ENCODE data around the gene TRIM42. TPM values are rescaled to one million over a fixed set of nuclear protein-coding genes. Genes with fewer than 3 reads are reported as not detected.

TRIM42 gene
- total RNA-seq, 5 donors from 2014 or later (not counting 1 experiment from before 2014, with no cell fraction given), result not detected

GRCh38 chr3:140636406-140637138 lies 41.3 kb upstream of the TRIM42 start:
- Mint-ChIP-seq H3K36me3 (no peaks in the 10 kb centered on the region), H3K27me3 (no peaks in the 10 kb centered on the region), H3K9me3 (no peaks in the 10 kb centered on the region), H3K27ac (no peak overlapping the region), H3K4me3 (no peak overlapping the region), H3K4me1 (no peaks in the 10 kb centered on the region)
- Histone ChIP-seq H3K36me3 (ENCODE audit: control insufficient read depth in 2 of 2, extremely low read depth in 1 of 2, insufficient read depth in 1 of 2, low read length in 1 of 2) (no peaks in the 10 kb centered on the region), H3K4me1 (ENCODE audit: control insufficient read depth in 1 of 2, extremely low read depth in 1 of 2, insufficient read depth in 2 of 2, low read length in 2 of 2) (no peaks in the 10 kb centered on the region), H3K4me3 (ENCODE audit: control insufficient read depth in 1 of 2, extremely low read depth in 1 of 2, low read length in 1 of 2) (no peak overlapping the region), H3K27ac (ENCODE audit: low read length) (no peak overlapping the region), H3K27me3 (replicated peaks in 1 of 2; ENCODE audit: control insufficient read depth in 2 of 2, extremely low read depth in 1 of 2, insufficient read depth in 2 of 2, low read length in 1 of 2) (no peaks in the 10 kb centered on the region), H3K9me3 (no peaks in the 10 kb centered on the region)
- POLR2A ChIA-PET, result no interaction called here
- ATAC-seq (replicated peaks in 1 of 4) (no peak), DNase-seq (no peak)
- CTCF ChIA-PET, result no interaction called here
- WGBS (ENCODE audit: insufficient coverage), result 55% methylated on average over 2 of the region's 6 CpGs

GRCh38 chr3:140651287-140651686 lies 26.6 kb upstream of the TRIM42 start:
- DNase-seq, result no peak
- Mint-ChIP-seq H3K27me3 (peaks cover 6 to 29% of the 10 kb centered on the region in 2 donors), H3K27ac (no peak overlapping the region), H3K4me1 (no peaks in the 10 kb centered on the region), H3K4me3 (no peak overlapping the region), H3K36me3 (no peaks in the 10 kb centered on the region), H3K9me3 (peaks cover 4 to 11% (median 7%) of the 10 kb centered on the region in 3 donors)
- Histone ChIP-seq H3K9me3 (no peaks in the 10 kb centered on the region), H3K4me1 (ENCODE audit: control insufficient read depth in 1 of 2, extremely low read depth in 1 of 2, insufficient read depth in 2 of 2, low read length in 2 of 2) (no peaks in the 10 kb centered on the region), H3K27me3 (replicated peaks in 1 of 2; ENCODE audit: control insufficient read depth in 2 of 2, extremely low read depth in 1 of 2, insufficient read depth in 2 of 2, low read length in 1 of 2) (peaks cover 0 to 11% of the 10 kb centered on the region in 2 experiments), H3K4me3 (ENCODE audit: control insufficient read depth in 1 of 2, extremely low read depth in 1 of 2, low read length in 1 of 2) (no peak overlapping the region), H3K36me3 (ENCODE audit: control insufficient read depth in 2 of 2, extremely low read depth in 1 of 2, insufficient read depth in 1 of 2, low read length in 1 of 2) (no peaks in the 10 kb centered on the region), H3K27ac (ENCODE audit: low read length) (no peak overlapping the region)
- WGBS (ENCODE audit: insufficient coverage), result 93% methylated on average over 17 of the region's 23 CpGs
- ChIA-PET POLR2A (no interaction called here), CTCF (no interaction called here)
- ATAC-seq (replicated peaks in 1 of 4), result no peak

- H3K9me3 ChIP-seq, result no peaks in the 10 kb centered on the region
- POLR2A ChIA-PET, result no interaction called here
Measured at GRCh38 chr3:140655678-140656077, 22.2 kb upstream of the TRIM42 start.

GRCh38 chr3:140664111-140664510 lies 13.8 kb upstream of the TRIM42 start:
- Mint-ChIP-seq H3K9me3 (peaks cover 15 to 22% (median 19%) of the 10 kb centered on the region in 3 donors), H3K36me3 (no peaks in the 10 kb centered on the region), H3K4me3 (no peak overlapping the region), H3K27ac (no peak overlapping the region), H3K4me1 (no peaks in the 10 kb centered on the region), H3K27me3 (peaks cover 0 to 5% of the 10 kb centered on the region in 2 donors)
- no peak for ATAC-seq (replicated peaks in 1 of 4)
- Histone ChIP-seq H3K4me1 (ENCODE audit: control insufficient read depth in 1 of 2, extremely low read depth in 1 of 2, insufficient read depth in 2 of 2, low read length in 2 of 2) (no peaks in the 10 kb centered on the region), H3K4me3 (ENCODE audit: control insufficient read depth in 1 of 2, extremely low read depth in 1 of 2, low read length in 1 of 2) (no peak overlapping the region), H3K9me3 (peaks cover 4% of the 10 kb centered on the region), H3K36me3 (ENCODE audit: control insufficient read depth in 2 of 2, extremely low read depth in 1 of 2, insufficient read depth in 1 of 2, low read length in 1 of 2) (no peaks in the 10 kb centered on the region), H3K27ac (ENCODE audit: low read length) (no peak overlapping the region), H3K27me3 (replicated peaks in 1 of 2; ENCODE audit: control insufficient read depth in 2 of 2, extremely low read depth in 1 of 2, insufficient read depth in 2 of 2, low read length in 1 of 2) (no peaks in the 10 kb centered on the region)
- 54% methylated on average over 3 of the region's 5 CpGs for WGBS (ENCODE audit: insufficient coverage)
- POLR2A ChIA-PET, result no interaction called here
- CTCF ChIA-PET, result no interaction called here
- DNase-seq, result no peak

More at GRCh38 chr3:140655678-140656077, 22.2 kb upstream of the TRIM42 start:
- ATAC-seq (replicated peaks in 1 of 4), result peak in 1 of 4 experiments; percentile 19
- H3K4me3 ChIP-seq (ENCODE audit: control insufficient read depth in 1 of 2, extremely low read depth in 1 of 2, low read length in 1 of 2), result no peak overlapping the region
- no peaks in the 10 kb centered on the region for H3K4me1 ChIP-seq (ENCODE audit: control insufficient read depth in 1 of 2, extremely low read depth in 1 of 2, insufficient read depth in 2 of 2, low read length in 2 of 2)
- Mint-ChIP-seq H3K27me3 (peaks cover 3 to 29% of the 10 kb centered on the region in 2 donors), H3K4me3 (no peak overlapping the region), H3K4me1 (no peaks in the 10 kb centered on the region), H3K27ac (no peak overlapping the region), H3K9me3 (peaks cover 3 to 26% (median 7%) of the 10 kb centered on the region in 3 donors), H3K36me3 (no peaks in the 10 kb centered on the region)
- 80% methylated on average over 1 of the region's 1 CpG for WGBS (ENCODE audit: insufficient coverage)
- CTCF ChIA-PET, result no interaction called here
- peaks cover 0 to 4% of the 10 kb centered on the region in 2 experiments for H3K27me3 ChIP-seq (replicated peaks in 1 of 2; ENCODE audit: control insufficient read depth in 2 of 2, extremely low read depth in 1 of 2, insufficient read depth in 2 of 2, low read length in 1 of 2)
- DNase-seq, result no peak
- no peaks in the 10 kb centered on the region for H3K36me3 ChIP-seq (ENCODE audit: control insufficient read depth in 2 of 2, extremely low read depth in 1 of 2, insufficient read depth in 1 of 2, low read length in 1 of 2)
- H3K27ac ChIP-seq (ENCODE audit: low read length), result no peak overlapping the region

- H3K27ac ChIP-seq (ENCODE audit: low read length), result no peak overlapping the region
- H3K9me3 Mint-ChIP-seq, result peaks cover 0 to 2% (median 0%) of the 10 kb centered on the region in 3 donors
Measured at GRCh38 chr3:140682586-140682985, 4.7 kb downstream of the TRIM42 start.

GRCh38 chr3:140686128-140686527 lies 8.3 kb downstream of the TRIM42 start:
- Histone ChIP-seq H3K4me1 (ENCODE audit: control insufficient read depth in 1 of 2, extremely low read depth in 1 of 2, insufficient read depth in 2 of 2, low read length in 2 of 2) (no peaks in the 10 kb centered on the region), H3K36me3 (ENCODE audit: control insufficient read depth in 2 of 2, extremely low read depth in 1 of 2, insufficient read depth in 1 of 2, low read length in 1 of 2) (no peaks in the 10 kb centered on the region), H3K9me3 (no peaks in the 10 kb centered on the region), H3K4me3 (ENCODE audit: control insufficient read depth in 1 of 2, extremely low read depth in 1 of 2, low read length in 1 of 2) (no peak overlapping the region), H3K27ac (ENCODE audit: low read length) (no peak overlapping the region), H3K27me3 (replicated peaks in 1 of 2; ENCODE audit: control insufficient read depth in 2 of 2, extremely low read depth in 1 of 2, insufficient read depth in 2 of 2, low read length in 1 of 2) (no peaks in the 10 kb centered on the region)
- no peaks in the 10 kb centered on the region for H3K27me3 Mint-ChIP-seq
- H3K4me1 Mint-ChIP-seq, result no peaks in the 10 kb centered on the region
- CTCF ChIA-PET, result no interaction called here
- peaks cover 0 to 3% (median 0%) of the 10 kb centered on the region in 3 donors for H3K9me3 Mint-ChIP-seq
- DNase-seq (no peak), ATAC-seq (replicated peaks in 1 of 4) (no peak)
- no peaks in the 10 kb centered on the region for H3K36me3 Mint-ChIP-seq
- WGBS (ENCODE audit: insufficient coverage), result no CpG with 5 or more reads among the region's 2 CpGs
- H3K4me3 Mint-ChIP-seq, result no peak overlapping the region
- POLR2A ChIA-PET, result no interaction called here
- no peak overlapping the region for H3K27ac Mint-ChIP-seq

More at GRCh38 chr3:140682586-140682985, 4.7 kb downstream of the TRIM42 start:
- ChIA-PET POLR2A (no interaction called here), CTCF (no interaction called here)
- Histone ChIP-seq H3K4me1 (ENCODE audit: control insufficient read depth in 1 of 2, extremely low read depth in 1 of 2, insufficient read depth in 2 of 2, low read length in 2 of 2) (no peaks in the 10 kb centered on the region), H3K36me3 (ENCODE audit: control insufficient read depth in 2 of 2, extremely low read depth in 1 of 2, insufficient read depth in 1 of 2, low read length in 1 of 2) (no peaks in the 10 kb centered on the region), H3K9me3 (no peaks in the 10 kb centered on the region), H3K27me3 (replicated peaks in 1 of 2; ENCODE audit: control insufficient read depth in 2 of 2, extremely low read depth in 1 of 2, insufficient read depth in 2 of 2, low read length in 1 of 2) (no peaks in the 10 kb centered on the region), H3K4me3 (ENCODE audit: control insufficient read depth in 1 of 2, extremely low read depth in 1 of 2, low read length in 1 of 2) (no peak overlapping the region)
- ATAC-seq (replicated peaks in 1 of 4) (no peak), DNase-seq (no peak)
- Mint-ChIP-seq H3K4me1 (no peaks in the 10 kb centered on the region), H3K36me3 (no peaks in the 10 kb centered on the region), H3K27ac (no peak overlapping the region), H3K4me3 (no peak overlapping the region), H3K27me3 (no peaks in the 10 kb centered on the region)
- WGBS (ENCODE audit: insufficient coverage), result 93% methylated on average over 27 of the region's 27 CpGs
